HepG2 (cell line): Measurements from ENCODE around the gene AHNAK.

ENCODE experiments used
- DPF2 ChIP-seq: sonication (generic); formaldehyde crosslinking; IDR thresholded peaks from 2 replicates; pipeline ENCODE4 v1.4.0; 2020; ENCODE audit warnings: mild to moderate bottlenecking, low read depth, missing genetic modification reagents, borderline replicate concordance
- ELF1 ChIP-seq: sonication (generic); formaldehyde crosslinking; IDR thresholded peaks from 2 replicates; pipeline ENCODE4 v1.4.0; 2020; ENCODE audit warnings: missing genetic modification reagents
- ELF4 ChIP-seq: sonication (generic); formaldehyde crosslinking; IDR thresholded peaks from 2 replicates; pipeline ENCODE4 v1.5.0; 2020; ENCODE audit warnings: missing genetic modification reagents, mild to moderate bottlenecking, moderate library complexity, borderline replicate concordance
- JUND ChIP-seq: sonication (generic); formaldehyde crosslinking; IDR thresholded peaks from 2 replicates; pipeline ENCODE4 v1.8.0; 2022; ENCODE audit warnings: mild to moderate bottlenecking, missing genetic modification reagents
- MAZ ChIP-seq, 2 experiments: sonication (generic) in 1 of 2; formaldehyde crosslinking in 1 of 2; IDR thresholded peaks; 2 replicates each; pipeline versions ENCODE4 v1.5.0 to v1.6.1; 2012 to 2020; ENCODE audit warnings: low read depth in 2 of 2, mild to moderate bottlenecking in 2 of 2, borderline replicate concordance in 1 of 2, improper control_type of control experiment in 1 of 2, low read length in 1 of 2, missing genetic modification reagents in 1 of 2, moderate library complexity in 1 of 2
- POLR2AphosphoS5 ChIP-seq: IDR thresholded peaks from 2 replicates; pipeline ENCODE4 v1.6.1; 2012; ENCODE audit warnings: low read depth, low read length
- REPIN1 ChIP-seq: sonication (generic); formaldehyde crosslinking; IDR thresholded peaks from 2 replicates; pipeline ENCODE4 v1.8.0; 2022; ENCODE audit warnings: missing genetic modification reagents, low read depth, mild to moderate bottlenecking, borderline replicate concordance
- SMARCC2 ChIP-seq: fragments of 450-650 bp; IDR thresholded peaks from 2 replicates; pipeline ENCODE4 v1.6.1; 2017; ENCODE audit warnings: antibody characterized with exemption, mild to moderate bottlenecking
- SRY ChIP-seq: sonication (generic); formaldehyde crosslinking; IDR thresholded peaks from 2 replicates; pipeline ENCODE4 v1.8.0; 2022; ENCODE audit warnings: mild to moderate bottlenecking, missing genetic modification reagents
- ZNF329 ChIP-seq: sonication (generic); formaldehyde crosslinking; IDR thresholded peaks from 2 replicates; pipeline ENCODE4 v1.9.0; 2021; ENCODE audit warnings: low read depth, mild to moderate bottlenecking, missing genetic modification reagents
- TF ChIP-seq, protein P1 (sequence below): sonication (generic); formaldehyde crosslinking; IDR thresholded peaks from 2 replicates; pipeline ENCODE4 v1.5.0; 2020; ENCODE audit warnings: mild to moderate bottlenecking, missing genetic modification reagents, moderate library complexity

GRCh38 chr11:62395885-62396551, 150.6 kb downstream of the AHNAK start:
- TF ChIP-seq, protein P1, sequence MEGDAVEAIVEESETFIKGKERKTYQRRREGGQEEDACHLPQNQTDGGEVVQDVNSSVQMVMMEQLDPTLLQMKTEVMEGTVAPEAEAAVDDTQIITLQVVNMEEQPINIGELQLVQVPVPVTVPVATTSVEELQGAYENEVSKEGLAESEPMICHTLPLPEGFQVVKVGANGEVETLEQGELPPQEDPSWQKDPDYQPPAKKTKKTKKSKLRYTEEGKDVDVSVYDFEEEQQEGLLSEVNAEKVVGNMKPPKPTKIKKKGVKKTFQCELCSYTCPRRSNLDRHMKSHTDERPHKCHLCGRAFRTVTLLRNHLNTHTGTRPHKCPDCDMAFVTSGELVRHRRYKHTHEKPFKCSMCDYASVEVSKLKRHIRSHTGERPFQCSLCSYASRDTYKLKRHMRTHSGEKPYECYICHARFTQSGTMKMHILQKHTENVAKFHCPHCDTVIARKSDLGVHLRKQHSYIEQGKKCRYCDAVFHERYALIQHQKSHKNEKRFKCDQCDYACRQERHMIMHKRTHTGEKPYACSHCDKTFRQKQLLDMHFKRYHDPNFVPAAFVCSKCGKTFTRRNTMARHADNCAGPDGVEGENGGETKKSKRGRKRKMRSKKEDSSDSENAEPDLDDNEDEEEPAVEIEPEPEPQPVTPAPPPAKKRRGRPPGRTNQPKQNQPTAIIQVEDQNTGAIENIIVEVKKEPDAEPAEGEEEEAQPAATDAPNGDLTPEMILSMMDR (CRISPR knock-in tag): no peak
- TF ChIP-seq JUND (CRISPR knock-in tag): no peak
- no peak for TF ChIP-seq MAZ (IDR thresholded peaks at IDR 0.05; ENCODE audit: borderline replicate concordance, low read depth, low read length)
- TF ChIP-seq MAZ (CRISPR knock-in tag; IDR thresholded peaks at IDR 0.05; ENCODE audit: low read depth): no peak
- TF ChIP-seq SRY: no peak
- TF ChIP-seq SMARCC2: no peak
- TF ChIP-seq ZNF329 (CRISPR knock-in tag): no peak
- TF ChIP-seq ELF1 (CRISPR knock-in tag): no peak
- no peak for TF ChIP-seq ELF4
- no peak for TF ChIP-seq REPIN1 (CRISPR knock-in tag)
- TF ChIP-seq POLR2AphosphoS5: no peak
- TF ChIP-seq DPF2: no peak
